ENCODE results near the gene KIF3A. TPM values are rescaled to one million over a fixed set of nuclear protein-coding genes. Genes with fewer than 3 reads are reported as not detected.

KIF3A gene
- total RNA-seq, 1 experiment from 2014 or later, result 12.7 TPM

GRCh38 chr5:132751971-132752580 is 14.7 kb upstream of the KIF3A start:
- TF ChIP-seq CBX3 (IDR thresholded peaks at IDR 0.05; ENCODE audit: low read depth), result no peak
- TF ChIP-seq RAD21 (IDR thresholded peaks at IDR 0.05; ENCODE audit: low read depth), result no peak
- no peak for TF ChIP-seq JUND (IDR thresholded peaks at IDR 0.05)
- no peak for TF ChIP-seq FOSL1 (IDR thresholded peaks at IDR 0.05; ENCODE audit: low read depth)
- no peak for TF ChIP-seq POLR2AphosphoS5 (IDR thresholded peaks at IDR 0.05; ENCODE audit: low read depth, low read length)
- no peak for TF ChIP-seq REST (IDR thresholded peaks at IDR 0.05; ENCODE audit: low read depth)
- no peak for TF ChIP-seq POLR2A (IDR thresholded peaks at IDR 0.05; ENCODE audit: borderline replicate concordance, extremely low read depth, insufficient read depth, insufficient read length)
- no peak for TF ChIP-seq SRF (IDR thresholded peaks at IDR 0.05; ENCODE audit: low read depth)
- TF ChIP-seq ATF3 (IDR thresholded peaks at IDR 0.05), result no peak
- TF ChIP-seq EZH2phosphoT487 (IDR thresholded peaks at IDR 0.05; ENCODE audit: borderline replicate concordance), result no peak
- Histone ChIP-seq H3K9me3 (ENCODE audit: control insufficient read depth in 1 of 2, insufficient read depth in 1 of 2, low read depth in 1 of 2, low read length in 2 of 2) (no peaks in the 10 kb centered on the region), H3K4me1 (ENCODE audit: control insufficient read depth in 1 of 2, insufficient read depth in 2 of 2, low read length in 2 of 2) (peaks cover 0 to 4% of the 10 kb centered on the region in 2 experiments; a peak in 1 of 4 replicates), H3K4me3 (replicated peaks in 1 of 2; ENCODE audit: low read depth in 1 of 2, low read length in 2 of 2) (no peak overlapping the region), H2AFZ (ENCODE audit: low read depth, low read length, poor library complexity, severe bottlenecking) (no peak overlapping the region), H4K20me1 (ENCODE audit: insufficient read depth) (no peaks in the 10 kb centered on the region), H3K9ac (ENCODE audit: low read length) (no peak overlapping the region), H3K79me2 (ENCODE audit: insufficient read depth, low read length) (no peaks in the 10 kb centered on the region), H3K36me3 (ENCODE audit: control insufficient read depth in 1 of 2, insufficient read depth in 2 of 2, low read length in 2 of 2) (no peaks in the 10 kb centered on the region), H3K27ac (ENCODE audit: low read depth, low read length) (no peak overlapping the region), H3K9me2 (ENCODE audit: insufficient read depth) (no peaks in the 10 kb centered on the region), H3K27me3 (ENCODE audit: insufficient read depth, low read length) (no peaks in the 10 kb centered on the region), H3K4me2 (ENCODE audit: low read length) (no peak overlapping the region)
- no peak for ATAC-seq
- BruUV-seq (replicated peaks), result no TSS peak
- intact Hi-C loops (cut with micrococcal nuclease), result loop anchor here (2.0 kb wide), 1 partner anchor 69 kb away; no protein-coding TSS in a partner anchor
- CTCF ChIA-PET, result interaction anchor here (2.0 kb wide), 1 partner anchor 68 kb away, joined by 8 read pairs; no protein-coding TSS in a partner anchor
- DNase-seq (ENCODE audit: low read depth, low spot score), result no peak
- POLR2A ChIA-PET, result no interaction called here
- RAD21 ChIA-PET (ENCODE audit: low non-redundant PET in 1 of 2, low total read pairs in 2 of 2, uncharacterized antibody in 2 of 2, unreplicated experiment in 2 of 2), result no interaction called here
